Skeletal muscle tissue (tissue), 4 donors: ENCODE measurements around the gene ATXN7. TPM values are rescaled to one million over a fixed set of nuclear protein-coding genes. Genes with fewer than 3 reads are reported as not detected.

Experiments
- H3K27ac ChIP-seq: one replicate; pipeline ENCODE4 v1.7.0; 2013; ENCODE audit warnings: mild to moderate bottlenecking, low read depth, low read length, inconsistent platforms
- H3K27me3 ChIP-seq, 3 donors: one replicate each; pipeline ENCODE4 v1.7.0; 2013; ENCODE audit warnings: low read length in 3 of 3; ENCODE audit not compliant: control insufficient read depth in 3 of 3, insufficient read depth in 3 of 3
- H3K36me3 ChIP-seq, 3 donors: one replicate each; pipeline ENCODE4 v1.7.0; 2013; ENCODE audit warnings: low read length in 3 of 3; ENCODE audit not compliant: control insufficient read depth in 3 of 3, insufficient read depth in 3 of 3
- H3K4me1 ChIP-seq, 3 donors: one replicate each; pipeline ENCODE4 v1.7.0; 2013; ENCODE audit warnings: low read length in 3 of 3, mild to moderate bottlenecking in 3 of 3; ENCODE audit not compliant: control insufficient read depth in 3 of 3, insufficient read depth in 3 of 3
- H3K4me3 ChIP-seq, 3 donors: one replicate each; pipeline ENCODE4 v1.7.0; 2013; ENCODE audit warnings: low read length in 3 of 3
- H3K9ac ChIP-seq, 3 donors: one replicate each; pipeline ENCODE4 v1.7.0; 2013; ENCODE audit warnings: low read length in 3 of 3, mild to moderate bottlenecking in 3 of 3, moderate library complexity in 2 of 3, low read depth in 1 of 3
- H3K9me3 ChIP-seq, 3 donors: one replicate each; pipeline ENCODE4 v1.7.0; 2013; ENCODE audit warnings: low read length in 3 of 3; ENCODE audit not compliant: control insufficient read depth in 3 of 3
- total RNA-seq: library from RNA; depleted of rRNA; stranded (reverse); fragments of >200 nt; gene quantifications from one replicate; pipeline ENCODE4 v1.2.3, GENCODE V29; 2014
- donor health status: Osteomylitis.

ATXN7 gene
- total RNA-seq, 1 donor from 2014 or later: 8.4 TPM

DNA sequence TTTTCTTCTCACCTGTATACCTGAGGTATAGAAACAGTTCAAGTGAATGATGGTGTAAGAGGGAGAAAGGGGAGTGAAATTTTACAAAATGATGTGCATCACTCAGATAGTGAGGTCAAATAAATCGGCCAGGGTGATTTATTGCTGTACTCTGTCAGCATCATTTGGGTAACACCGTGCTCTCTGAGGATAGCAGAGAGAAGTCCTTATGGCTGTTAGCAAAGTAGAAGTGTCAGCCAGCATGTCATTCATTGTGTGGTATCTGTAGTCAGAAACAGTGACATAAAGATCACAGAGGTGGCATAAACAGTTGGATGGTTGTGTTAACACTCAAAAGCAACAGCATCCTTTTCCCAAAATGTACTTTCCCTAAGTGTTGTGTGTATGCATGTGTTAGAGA, 106.2 kb downstream of the ATXN7 start:
- Histone ChIP-seq H3K4me1 (peaks cover 27 to 53% (median 51%) of the 10 kb centered on the region in 3 donors), H3K27me3 (no peaks in the 10 kb centered on the region), H3K9ac (no peak overlapping the region), H3K4me3 (no peak overlapping the region), H3K36me3 (no peaks in the 10 kb centered on the region), H3K27ac (no peak overlapping the region), H3K9me3 (no peaks in the 10 kb centered on the region)

DNA sequence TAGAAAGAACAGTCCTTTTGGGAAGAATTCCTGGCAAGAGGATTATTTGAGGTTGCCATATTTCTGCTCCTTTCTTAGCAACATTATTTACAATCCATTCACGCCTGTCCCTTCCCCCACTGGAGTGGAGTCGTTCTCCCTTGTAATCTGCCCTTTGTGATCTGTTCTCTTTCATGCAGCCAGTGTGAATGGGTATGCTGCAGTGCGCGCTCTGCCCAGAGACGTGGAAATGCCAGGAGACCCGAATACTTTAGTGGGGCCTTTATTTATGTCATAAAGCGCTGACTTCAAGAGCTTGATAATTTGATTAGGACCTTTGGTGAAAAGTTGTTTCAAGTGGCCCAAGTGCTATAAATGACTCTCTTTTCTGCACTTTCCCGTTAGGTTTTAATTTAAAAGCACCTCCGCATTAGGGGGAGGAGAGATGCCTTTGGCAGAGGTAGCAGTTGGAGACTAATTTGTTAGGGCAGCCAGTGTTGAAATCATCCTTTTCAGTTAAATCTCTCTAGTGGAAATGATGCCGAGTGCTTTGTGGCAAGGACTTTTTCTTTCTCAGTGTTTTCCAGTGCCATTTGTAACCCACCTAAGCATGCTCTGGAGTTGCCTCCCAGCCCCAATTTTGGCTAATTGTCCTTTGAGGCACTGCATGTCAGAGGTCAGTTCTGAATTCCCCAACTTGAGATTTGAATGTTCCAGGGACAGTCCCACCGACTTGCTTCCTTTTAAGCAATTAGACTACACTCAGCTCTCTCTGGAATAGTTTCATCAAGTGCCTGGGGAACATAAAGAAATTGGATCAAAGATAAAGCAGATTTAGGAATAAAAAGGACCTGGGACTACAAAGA, 107.2 kb downstream of the ATXN7 start:
- Histone ChIP-seq H3K27ac (peak overlapping the region; percentile 26), H3K4me3 (peak overlapping the region in 1 of 3 donors; percentile 33), H3K27me3 (no peaks in the 10 kb centered on the region), H3K9me3 (no peaks in the 10 kb centered on the region), H3K9ac (peak overlapping the region in 1 of 3 donors; percentile 5), H3K4me1 (peaks cover 32 to 55% (median 51%) of the 10 kb centered on the region in 3 donors), H3K36me3 (no peaks in the 10 kb centered on the region)

DNA sequence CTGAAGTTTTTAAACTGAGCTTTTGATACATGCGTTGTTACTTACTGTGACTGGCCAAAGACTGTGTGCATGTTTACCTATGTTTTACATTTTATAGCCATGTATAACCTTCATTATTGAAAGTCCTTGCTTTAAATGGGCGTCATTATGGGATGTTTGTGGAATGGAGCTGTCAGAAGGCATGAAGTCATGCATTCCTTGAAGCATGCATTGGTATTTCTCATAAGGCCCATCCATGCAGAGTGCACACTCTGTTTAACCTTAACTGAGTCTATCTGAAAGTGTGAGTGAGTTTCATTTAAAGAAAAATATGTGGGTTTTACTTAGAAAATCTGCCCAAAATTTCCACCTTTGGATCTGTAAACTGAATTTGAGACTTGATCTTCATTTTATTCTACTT, 108.5 kb downstream of the ATXN7 start:
- H3K9ac ChIP-seq: no peak overlapping the region
- H3K4me3 ChIP-seq: no peak overlapping the region
- H3K4me1 ChIP-seq: peaks cover 35 to 59% (median 59%) of the 10 kb centered on the region in 3 donors
- H3K27me3 ChIP-seq: no peaks in the 10 kb centered on the region
- no peaks in the 10 kb centered on the region for H3K9me3 ChIP-seq
- no peaks in the 10 kb centered on the region for H3K36me3 ChIP-seq
- no peak overlapping the region for H3K27ac ChIP-seq

DNA sequence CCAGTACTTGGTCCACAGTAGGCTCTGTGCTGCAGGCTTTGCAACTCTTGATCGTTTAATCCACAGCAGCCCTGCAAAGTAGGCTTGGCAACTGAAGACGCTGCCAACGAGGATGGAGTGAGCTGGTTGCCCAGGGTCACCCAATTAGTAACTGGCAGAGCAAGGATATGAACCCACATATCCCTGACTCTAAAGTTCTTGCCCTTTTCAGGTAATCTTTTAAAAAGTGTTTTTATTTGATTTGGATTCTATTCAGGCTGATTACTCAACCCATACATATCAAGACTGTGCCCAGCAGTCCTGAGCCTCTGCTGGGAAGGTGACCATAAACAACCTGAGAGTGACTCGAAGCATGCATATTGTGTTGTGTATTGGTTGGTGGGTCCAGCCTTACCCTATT, 109.3 kb downstream of the ATXN7 start:
- Histone ChIP-seq H3K36me3 (no peaks in the 10 kb centered on the region), H3K9ac (no peak overlapping the region), H3K4me1 (peaks cover 33 to 56% (median 55%) of the 10 kb centered on the region in 3 donors), H3K27me3 (no peaks in the 10 kb centered on the region), H3K27ac (no peak overlapping the region), H3K4me3 (no peak overlapping the region), H3K9me3 (no peaks in the 10 kb centered on the region)

DNA sequence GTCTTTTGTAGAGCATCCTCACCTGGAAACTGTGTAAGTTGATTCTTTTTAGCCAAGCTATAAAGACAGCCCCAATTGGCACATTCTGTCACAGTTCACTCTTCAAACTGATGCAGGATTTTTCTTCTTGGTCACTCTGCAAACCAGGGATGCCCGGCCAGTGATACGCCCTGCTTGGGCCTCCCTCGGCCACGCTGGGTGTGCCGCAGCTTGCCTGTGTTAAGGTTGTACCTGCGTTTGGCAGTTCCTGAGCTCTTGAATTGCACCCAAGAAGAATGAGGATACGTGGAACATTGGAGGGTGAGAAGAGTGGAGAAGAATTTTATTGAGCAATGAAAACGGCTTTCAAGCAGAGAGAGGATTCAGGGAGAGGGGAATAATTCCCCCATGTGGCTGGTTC, 109.7 kb downstream of the ATXN7 start:
- Histone ChIP-seq H3K36me3 (no peaks in the 10 kb centered on the region), H3K27ac (no peak overlapping the region), H3K9me3 (no peaks in the 10 kb centered on the region), H3K27me3 (no peaks in the 10 kb centered on the region), H3K4me3 (no peak overlapping the region), H3K9ac (no peak overlapping the region), H3K4me1 (peaks cover 30 to 54% (median 53%) of the 10 kb centered on the region in 3 donors)

DNA sequence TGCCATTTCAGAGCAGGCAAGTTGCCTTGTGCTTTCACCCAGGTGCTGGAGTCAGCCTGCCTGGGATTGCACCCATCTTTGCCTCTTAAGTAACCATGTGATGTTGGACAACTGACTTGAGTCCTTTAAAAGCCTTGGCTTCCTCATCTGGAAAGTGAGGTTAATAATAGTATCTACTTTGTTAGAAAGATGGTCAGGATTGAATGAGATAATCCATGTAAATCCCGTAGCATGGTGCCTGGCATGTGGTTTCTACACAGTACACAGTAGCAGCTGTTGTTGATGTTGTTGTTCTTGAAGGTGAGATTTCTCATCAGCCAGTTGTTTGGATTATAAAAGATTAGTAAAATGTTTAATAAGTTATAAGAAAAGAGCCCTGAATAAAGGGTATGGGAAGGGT, 110.8 kb downstream of the ATXN7 start:
- Histone ChIP-seq H3K27me3 (no peaks in the 10 kb centered on the region), H3K4me1 (peaks cover 23 to 46% (median 44%) of the 10 kb centered on the region in 3 donors), H3K4me3 (no peak overlapping the region), H3K27ac (no peak overlapping the region), H3K9ac (no peak overlapping the region), H3K36me3 (no peaks in the 10 kb centered on the region), H3K9me3 (no peaks in the 10 kb centered on the region)

DNA sequence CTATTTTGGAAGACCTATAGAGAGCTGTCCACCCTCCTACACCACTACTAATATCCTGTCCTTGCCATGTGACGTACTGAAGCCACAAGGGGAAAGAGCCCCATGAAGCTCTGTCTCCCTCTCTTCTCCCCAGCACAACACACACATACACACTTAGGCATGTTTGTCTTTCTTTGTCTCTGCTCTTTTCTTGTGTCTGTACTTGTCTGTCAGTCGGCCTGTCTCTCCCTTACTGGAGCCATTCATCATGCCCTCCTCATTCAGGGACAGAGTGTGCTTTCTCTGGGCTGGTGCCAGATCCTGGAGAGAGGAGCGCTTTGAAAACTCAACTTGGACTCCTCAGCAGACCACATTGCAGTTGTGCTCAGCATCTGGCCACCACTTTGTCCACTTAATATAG, 112.1 kb downstream of the ATXN7 start:
- Histone ChIP-seq H3K27ac (no peak overlapping the region), H3K36me3 (peaks cover 0 to 7% (median 2%) of the 10 kb centered on the region in 3 donors), H3K4me3 (no peak overlapping the region), H3K9ac (no peak overlapping the region), H3K4me1 (peaks cover 17 to 41% (median 34%) of the 10 kb centered on the region in 3 donors), H3K27me3 (no peaks in the 10 kb centered on the region), H3K9me3 (no peaks in the 10 kb centered on the region)

DNA sequence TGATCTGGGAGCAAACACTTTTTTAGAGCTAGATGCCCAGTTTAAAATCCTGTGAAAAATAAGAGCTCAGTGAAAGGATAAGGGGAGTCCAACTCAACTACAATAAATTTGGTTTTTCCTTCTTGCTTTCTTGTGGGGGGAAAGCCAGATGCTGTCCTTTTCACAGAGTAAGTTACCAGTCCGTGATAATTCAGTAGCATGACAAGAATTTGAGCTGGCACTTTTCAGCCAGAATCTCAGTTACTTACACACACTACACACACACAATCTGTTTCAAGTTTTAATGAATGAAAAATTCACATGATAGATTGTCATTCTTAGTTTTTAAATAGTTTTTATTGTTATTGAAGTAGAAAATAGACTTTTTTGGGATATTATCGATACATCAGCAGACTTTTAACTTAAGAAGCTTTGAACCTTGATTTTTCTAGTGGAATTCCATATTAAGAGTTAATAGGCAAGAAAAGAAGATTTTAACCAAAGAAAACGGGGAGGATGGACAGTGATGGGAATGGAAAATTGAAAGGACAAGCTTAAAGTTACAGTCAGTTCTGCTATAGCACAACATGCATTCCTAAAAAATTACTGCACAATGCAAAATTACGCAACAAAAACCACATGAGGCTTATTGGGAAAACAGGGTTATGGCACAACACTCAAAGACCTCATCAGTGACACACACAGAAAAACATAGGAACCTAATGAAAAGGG, 112.6 kb downstream of the ATXN7 start:
- H3K27ac ChIP-seq: no peak overlapping the region
- peaks cover 5 to 12% (median 6%) of the 10 kb centered on the region in 3 donors for H3K36me3 ChIP-seq
- H3K4me1 ChIP-seq: peaks cover 21 to 41% (median 29%) of the 10 kb centered on the region in 3 donors
- H3K9me3 ChIP-seq: no peaks in the 10 kb centered on the region
- H3K27me3 ChIP-seq: no peaks in the 10 kb centered on the region
- no peak overlapping the region for H3K9ac ChIP-seq
- H3K4me3 ChIP-seq: no peak overlapping the region

DNA sequence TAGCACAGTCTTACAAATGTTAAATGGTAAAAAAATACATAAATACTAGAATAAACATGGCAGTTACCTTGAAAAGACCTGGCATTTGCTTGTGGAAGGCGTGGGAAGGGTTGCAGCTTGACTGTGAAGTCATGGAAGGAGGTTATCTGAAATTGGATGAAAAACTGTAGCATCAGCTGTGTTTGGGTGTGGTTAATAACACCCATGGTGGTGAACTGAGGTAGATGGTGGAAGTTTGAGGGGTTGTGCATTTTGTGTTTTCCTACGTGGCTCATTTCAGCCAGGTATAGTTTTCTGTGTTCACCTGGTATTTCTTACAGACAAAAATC, 113.2 kb downstream of the ATXN7 start:
- H3K27me3 ChIP-seq: no peaks in the 10 kb centered on the region
- H3K4me1 ChIP-seq: peaks cover 21 to 41% (median 29%) of the 10 kb centered on the region in 3 donors
- H3K4me3 ChIP-seq: no peak overlapping the region
- H3K9ac ChIP-seq: no peak overlapping the region
- H3K36me3 ChIP-seq: peaks cover 6 to 13% (median 6%) of the 10 kb centered on the region in 3 donors
- no peak overlapping the region for H3K27ac ChIP-seq
- H3K9me3 ChIP-seq: no peaks in the 10 kb centered on the region

DNA sequence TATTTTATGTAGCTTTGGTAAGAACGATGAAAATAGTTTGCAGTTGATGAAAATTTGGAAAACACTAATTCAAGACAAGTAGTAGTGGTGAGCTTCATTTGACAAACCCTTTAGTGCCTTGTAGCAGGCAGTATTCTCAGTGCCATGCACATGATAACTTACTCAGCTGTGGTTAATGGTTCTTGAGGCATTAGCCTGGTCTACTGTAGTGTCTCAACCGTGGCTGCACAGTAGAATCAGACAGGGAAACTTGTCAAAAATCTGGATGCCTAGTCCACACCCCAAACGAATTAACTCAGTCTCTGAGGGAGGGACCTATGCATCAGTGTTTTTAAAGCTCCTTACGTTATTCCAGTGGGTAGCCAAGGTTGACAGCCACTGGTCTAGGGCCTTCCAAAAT, 114.2 kb downstream of the ATXN7 start:
- Histone ChIP-seq H3K9ac (no peak overlapping the region), H3K36me3 (peaks cover 8 to 17% (median 10%) of the 10 kb centered on the region in 3 donors), H3K9me3 (no peaks in the 10 kb centered on the region), H3K4me1 (peaks cover 21 to 36% (median 25%) of the 10 kb centered on the region in 3 donors), H3K4me3 (no peak overlapping the region), H3K27ac (no peak overlapping the region), H3K27me3 (no peaks in the 10 kb centered on the region)
